GM21737 (cell line): ENCODE measurements around the gene XPNPEP3.
"Not testable (repeated sequence)": the region's sequence is repeated elsewhere in the genome, so short reads cannot be mapped to it uniquely, and the experiment has no call there.

Experiments used
- ATAC-seq: cut with Tn5 transposase; IDR thresholded peaks from one replicate; pipeline ENCODE4 v1.9.1; 2021; ENCODE audit warnings: mild to moderate bottlenecking, moderate library complexity; ENCODE audit not compliant: unreplicated experiment

The XPNPEP3 gene

DNA sequence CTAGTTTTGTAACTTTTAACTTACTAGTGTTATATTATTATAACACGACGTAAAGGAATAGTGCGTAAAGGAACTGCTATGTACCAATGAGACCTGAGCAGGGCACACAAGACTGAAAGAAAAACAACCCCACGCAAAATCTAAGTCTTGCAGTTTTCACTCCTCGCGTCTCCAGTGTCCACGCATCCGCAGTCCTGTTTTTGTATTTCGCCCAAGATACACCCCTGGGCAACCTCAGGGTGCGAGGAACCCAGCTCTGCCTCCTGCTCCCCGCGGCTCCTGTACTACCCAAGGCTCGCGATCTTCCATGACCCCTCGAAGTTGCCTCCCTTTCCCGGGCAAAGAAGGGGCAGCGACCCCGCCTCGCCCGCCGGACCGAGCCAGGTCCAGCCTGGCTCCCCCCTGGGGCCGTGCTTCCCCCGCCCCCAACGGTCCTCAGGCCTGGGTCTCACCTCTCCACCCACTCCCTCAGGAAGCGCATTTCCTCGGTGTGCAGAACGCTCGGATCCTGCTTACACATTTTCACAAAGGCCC is 902 bp upstream of the XPNPEP3 start:
- ATAC-seq, result peak; percentile 22

DNA sequence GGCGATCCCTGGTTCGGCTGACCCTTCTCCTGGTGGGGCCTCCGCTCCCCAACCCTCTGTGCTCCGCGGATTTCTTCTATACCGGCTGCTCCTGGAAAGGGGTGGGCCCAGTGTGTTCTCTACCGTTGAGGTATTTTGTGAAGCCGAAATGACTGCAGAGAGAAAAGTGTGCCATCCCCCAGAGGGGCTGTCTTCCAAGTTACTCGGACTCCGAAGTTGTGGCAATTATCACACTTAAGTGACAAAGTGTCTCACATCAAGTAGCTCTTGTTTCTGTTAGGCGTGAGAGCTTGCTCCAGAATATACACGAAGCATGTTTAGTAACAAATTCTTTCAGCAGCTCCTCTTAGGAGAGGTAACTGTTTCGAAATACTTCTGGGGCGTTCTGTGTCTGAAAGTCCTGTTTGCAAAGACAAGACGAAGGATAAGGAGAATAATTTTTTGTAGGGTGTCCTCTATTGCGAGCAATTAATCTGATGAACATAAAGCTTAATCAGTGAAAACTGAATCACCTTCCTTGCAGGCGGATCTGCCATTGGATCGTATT is 434 bp downstream of the XPNPEP3 start:
- no peak for ATAC-seq

DNA sequence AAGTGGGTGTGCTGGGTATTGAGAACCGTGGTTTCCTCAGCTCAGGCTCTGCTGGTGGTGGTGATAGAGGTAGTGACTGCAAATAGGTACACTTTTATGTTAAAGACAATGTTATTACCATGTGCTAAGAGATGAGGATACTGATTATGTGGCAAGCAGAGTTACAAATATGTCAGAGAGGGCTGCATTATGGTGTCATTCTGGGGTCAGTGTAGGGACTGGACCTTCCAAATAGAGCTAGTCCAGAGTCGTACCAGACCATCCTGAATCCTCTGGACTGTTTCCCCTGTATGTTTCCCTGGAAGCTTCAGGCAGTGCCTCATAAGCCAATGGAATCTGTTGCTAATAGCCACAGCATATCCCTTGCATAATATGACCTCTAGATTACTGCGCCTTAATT is 5.1 kb downstream of the XPNPEP3 start, which contains the start of gene DNAJB7:
Gene DNAJB7, minus strand, starts transcription at position 101 of the 400 bp plus-strand sequence. CDS start 119 bp downstream, outside the sequence.
- no peak for ATAC-seq

DNA sequence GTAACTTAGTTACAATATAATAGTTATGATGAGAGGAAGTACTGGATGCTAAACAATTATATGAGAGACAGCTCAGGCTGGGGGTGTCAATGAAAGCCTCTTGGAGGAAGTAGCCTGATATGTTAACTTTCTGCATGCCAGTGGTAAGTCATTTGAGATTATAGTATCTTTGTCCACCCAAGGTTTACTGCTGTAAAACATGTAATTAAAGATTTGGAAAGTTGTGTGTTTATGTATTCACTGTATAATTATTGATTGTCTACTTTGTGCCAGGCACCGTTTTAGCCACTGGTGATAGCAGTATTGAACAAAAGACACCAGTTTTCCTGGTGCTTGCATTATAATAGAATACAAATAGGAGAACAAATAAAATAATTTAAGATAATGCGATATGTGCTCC is 5.6 kb downstream of the XPNPEP3 start:
- ATAC-seq, result no peak

DNA sequence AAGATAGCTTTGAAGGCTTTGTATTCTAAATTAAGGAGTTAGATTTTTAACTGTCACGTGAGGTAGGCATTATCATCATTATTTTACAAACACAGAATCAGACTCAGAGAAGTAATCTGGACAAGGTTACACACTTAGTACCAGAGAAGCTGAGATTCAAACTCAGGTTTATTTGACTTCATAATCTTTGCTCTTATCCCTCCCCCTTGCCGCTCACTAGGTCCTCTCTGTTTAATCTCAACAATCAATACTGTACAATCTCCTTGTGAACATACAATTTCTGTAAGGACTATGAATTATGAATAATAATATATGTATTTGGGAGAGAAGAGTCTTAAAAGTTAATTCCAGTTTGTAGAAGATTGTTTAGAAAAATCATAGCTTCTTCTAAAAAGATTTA is 10.2 kb downstream of the XPNPEP3 start:
- ATAC-seq, result no peak

DNA sequence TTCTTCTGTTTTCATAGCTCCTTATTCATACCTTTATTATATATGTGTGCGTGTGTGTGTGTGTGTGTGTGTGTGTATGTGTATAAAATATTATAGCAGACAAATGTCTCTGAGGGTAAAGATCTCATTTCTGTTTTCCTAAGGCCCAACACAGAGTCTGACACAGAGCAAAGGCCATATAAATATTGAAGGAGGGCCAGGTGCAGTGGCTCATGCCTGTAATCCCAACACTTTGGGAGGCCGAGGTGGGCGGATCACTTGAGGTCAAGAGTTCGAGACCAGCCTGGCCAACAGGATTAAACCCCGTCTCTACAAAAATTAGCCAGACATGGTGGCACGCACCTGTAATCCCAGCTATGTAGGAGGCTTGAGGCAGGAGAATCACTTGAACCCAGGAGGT is 11.4 kb downstream of the XPNPEP3 start:
- ATAC-seq, result not testable (repeated sequence)

DNA sequence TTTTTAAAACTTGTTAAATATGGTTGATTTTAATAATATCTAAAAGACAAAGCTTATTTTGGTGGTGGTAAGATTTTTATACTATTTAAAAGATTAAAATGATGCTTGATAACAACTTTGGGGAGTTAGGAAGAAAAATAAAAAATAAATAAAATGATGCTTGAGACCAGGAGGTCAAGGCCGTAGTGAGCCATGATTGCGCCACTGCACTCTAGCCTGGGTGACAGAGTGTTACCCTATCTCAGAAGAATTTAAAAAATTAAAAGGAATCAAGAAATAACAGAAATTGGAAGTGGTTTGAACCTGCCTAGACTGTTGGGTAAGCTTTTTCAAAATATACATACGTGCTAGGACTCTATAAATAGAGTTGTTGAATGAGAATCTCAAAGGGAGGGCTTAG is 17.1 kb downstream of the XPNPEP3 start:
- ATAC-seq, result no peak

DNA sequence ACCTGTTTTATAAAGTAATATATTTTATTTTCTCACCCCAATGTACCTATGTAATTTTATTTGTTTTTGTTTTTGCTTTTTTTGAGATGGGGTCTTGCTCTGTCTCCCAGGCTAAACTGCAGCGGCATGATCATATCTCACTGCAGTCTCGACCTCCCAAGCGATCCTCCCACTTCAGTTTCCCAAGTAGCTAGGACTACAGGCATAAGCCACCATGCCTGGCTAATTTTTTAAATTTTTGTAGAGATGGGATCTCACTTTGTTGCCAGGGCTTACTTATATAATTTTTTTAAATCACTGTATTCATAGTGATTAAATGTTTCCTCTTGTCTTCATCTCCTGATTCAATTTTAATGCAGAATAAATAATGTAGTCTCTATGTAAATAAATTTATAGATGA is 18.2 kb downstream of the XPNPEP3 start:
- no peak for ATAC-seq

DNA sequence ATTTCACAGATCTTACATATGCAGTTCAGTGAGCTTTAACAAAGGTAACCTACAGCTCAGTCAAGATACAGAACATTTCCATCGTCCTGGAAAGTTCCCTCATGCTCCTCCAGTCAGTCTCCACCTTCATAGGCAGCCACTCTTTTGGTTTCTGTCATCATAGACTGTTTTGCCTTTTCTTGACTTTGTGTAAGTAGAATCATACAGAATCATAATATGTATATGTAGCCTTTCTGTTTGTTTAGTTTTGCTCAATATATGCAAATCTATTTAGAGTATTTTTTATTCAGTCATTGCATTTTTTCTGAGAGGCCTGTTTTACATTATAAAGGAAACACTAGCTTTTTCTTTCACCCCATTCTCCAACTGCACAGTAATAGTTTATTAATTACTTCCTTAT is 20.0 kb downstream of the XPNPEP3 start:
- ATAC-seq, result no peak

DNA sequence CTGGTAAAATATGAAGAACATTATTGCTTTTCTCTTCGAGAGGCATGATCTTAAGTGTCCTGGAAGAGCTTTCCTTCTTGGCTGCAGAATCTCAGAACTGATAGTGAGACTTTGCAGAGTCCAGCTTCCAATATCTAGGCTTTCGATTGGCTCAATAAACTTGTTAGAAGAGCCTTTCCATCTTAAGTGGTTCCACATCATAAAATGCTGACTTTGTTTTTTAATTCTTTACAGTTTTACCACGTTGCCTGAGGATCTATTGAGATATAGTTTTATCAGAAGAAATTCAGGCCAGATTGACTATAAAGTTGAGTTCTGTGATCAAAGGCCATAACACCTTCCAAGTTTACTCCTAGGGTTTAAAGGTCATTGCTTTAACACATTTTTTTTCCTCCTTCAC is 20.5 kb downstream of the XPNPEP3 start:
- no peak for ATAC-seq

DNA sequence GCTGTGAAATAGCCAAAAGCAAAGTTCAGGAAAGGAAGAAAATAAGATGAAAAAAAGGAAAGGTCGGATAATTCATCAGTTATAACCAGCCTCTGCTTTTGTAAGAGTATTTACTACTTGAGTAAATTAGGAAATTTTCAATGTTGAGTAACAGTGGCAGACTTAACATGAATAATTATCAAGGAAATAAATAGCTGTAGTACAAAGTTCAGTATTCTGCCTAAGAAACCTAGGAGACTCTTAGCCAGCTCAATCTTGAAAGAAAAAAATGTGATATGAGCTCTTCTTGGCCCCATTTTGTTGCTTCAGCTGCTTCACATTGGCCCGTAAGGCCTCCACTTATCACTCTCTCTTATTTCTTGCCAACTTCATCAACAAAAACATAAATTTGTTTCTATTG is 22.0 kb downstream of the XPNPEP3 start:
- no peak for ATAC-seq

DNA sequence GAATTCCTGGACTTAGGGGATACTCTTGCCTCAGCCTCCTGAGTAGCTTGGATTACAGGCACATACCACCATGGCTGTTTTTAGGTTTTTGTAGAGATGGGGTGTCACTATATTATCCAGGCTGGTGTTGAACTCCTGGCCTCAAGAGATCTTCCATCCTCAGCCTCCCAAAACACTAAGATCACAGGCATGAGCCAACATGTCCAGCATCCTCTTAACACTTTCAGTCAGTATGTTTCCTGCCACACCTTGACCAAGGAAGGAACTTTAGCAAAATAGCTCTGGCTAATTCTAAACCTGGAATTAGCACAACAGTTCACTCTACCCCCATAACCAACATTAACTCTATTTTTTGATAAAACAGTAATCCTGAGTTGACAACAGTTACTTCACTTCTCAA is 32.2 kb downstream of the XPNPEP3 start:
- ATAC-seq, result no peak

DNA sequence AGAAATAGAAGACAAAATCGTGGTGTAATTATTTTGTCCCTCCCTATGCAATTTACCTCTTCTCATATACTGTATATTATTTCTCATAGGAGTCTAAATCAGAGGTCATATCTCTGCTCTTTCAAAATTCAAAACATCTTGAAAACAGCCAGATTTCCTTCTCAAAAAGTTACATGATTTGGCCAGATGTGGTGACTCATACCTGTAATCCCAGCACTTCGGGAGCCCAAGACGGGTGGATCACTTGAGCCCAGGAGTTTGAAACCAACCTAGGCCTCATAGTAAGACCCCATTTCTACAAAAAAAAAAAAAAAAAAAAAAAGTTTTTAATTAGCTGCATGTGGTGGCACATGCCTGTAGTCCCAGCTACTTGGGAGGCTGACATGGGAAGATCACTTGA is 33.9 kb downstream of the XPNPEP3 start:
- ATAC-seq, result no peak

DNA sequence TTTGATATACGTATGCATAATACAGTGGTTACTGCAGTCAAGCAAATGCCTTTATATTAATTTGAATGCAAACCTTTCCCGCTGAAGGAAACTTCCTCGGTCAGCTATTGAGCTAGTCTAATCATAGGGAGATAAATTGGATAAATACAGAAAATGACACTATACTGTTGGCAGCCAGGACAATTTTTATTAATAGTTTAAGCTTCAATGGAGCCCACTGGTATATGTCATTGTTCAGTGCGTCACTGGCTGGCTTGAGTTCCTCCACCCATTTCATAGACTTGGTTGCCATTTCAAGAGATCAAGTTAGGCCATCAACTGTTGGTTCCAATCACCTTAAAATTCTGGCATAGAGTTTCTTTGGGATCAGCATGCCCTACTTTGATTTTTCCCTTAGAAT is 37.5 kb downstream of the XPNPEP3 start:
- ATAC-seq, result no peak

DNA sequence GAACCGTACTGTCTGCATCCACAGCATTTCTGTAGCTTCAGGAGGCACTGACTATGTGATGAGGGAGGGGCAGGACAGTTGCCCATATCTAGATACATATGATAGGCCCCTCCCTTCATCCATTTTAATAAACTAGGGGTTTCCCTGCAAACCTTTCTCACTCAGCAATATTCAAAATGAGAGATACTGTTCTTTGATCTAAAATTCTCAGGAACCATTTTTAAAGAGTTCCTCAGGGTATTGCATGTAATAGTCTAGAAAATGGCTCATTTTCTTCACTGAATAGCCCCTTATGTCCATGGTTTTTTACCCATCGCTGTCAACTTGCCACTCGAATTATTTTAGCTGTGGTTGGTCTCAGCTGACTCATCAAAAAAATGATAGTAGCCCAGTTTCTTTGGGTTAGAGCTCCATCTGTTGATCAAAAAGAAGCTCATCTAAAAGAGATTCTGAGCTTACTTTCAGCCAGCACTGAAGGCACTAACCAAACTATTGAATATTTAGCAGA is 42.0 kb downstream of the XPNPEP3 start:
- ATAC-seq, result no peak

DNA sequence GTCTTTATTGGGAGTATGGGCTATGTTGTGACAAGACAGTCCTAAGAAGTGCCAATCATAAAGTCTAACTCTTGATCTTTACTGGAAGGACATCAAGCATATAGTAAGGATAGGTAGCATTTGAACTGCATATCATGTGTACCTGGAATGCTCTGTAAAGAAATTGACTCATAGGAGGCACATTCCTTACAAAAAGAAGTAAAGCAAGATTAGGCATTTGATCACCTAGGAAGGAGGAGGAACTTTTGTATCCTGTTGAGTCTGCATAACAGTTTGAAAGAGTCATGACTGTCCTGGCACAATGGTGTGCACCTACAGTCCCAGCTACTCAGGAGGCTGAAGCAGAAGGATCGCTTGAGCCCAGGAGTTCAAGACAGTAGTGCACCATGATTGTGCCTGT is 47.2 kb downstream of the XPNPEP3 start:
- no peak for ATAC-seq

DNA sequence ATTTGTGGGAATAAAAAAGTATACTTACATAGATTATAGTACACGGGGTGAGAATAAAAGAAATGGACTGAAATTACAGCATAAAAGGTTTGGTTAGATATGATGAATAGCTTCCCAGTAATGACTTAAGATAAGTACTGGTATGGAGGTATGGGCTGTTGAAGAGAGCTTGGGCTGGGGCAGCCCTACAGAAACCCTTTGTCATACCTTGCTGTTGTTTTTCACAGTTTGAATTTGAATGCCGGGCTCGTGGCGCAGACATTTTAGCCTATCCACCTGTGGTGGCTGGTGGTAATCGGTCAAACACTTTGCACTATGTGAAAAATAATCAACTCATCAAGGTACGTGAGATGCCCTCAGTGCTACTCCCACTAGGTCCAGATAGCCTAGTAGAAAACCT is 51.9 kb downstream of the XPNPEP3 start:
- no peak for ATAC-seq

DNA sequence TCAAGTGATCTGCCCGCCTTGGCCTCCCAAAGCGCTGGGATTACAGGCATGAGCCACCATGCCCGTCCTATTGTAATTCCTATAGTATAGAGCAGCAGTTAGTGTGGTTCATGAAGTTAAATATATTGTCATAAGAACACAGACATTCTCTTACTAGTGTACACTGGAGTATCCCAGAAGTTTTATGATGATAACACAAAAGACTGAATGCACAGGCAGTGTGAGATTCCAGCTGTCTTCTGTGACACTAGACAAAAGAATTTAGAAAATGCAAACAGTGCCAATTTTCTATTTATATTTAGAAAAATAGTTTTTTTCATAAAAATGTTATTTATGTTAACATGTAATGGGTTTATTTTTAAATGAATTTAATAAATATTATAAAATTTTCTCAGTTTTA is 54.8 kb downstream of the XPNPEP3 start:
- ATAC-seq, result no peak

DNA sequence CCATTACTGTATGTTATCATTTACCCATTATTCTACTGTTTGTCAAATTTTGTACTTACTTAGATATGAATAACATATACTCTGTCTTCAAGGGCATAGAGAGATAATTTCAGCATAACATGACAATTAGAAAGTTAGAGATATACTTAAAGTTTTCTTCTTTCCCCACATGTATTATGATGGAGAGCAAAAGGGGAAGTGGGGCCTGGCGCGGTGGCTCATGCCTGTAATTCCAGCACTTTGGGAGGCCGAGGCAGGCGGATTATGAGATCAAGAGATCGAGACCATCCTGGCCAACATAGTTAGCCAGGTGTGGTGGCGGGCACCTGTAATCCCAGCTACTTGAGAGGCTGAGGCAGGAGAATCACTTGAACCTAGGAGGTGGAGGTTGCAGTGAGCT is 56.0 kb downstream of the XPNPEP3 start:
- ATAC-seq, result not testable (repeated sequence)

DNA sequence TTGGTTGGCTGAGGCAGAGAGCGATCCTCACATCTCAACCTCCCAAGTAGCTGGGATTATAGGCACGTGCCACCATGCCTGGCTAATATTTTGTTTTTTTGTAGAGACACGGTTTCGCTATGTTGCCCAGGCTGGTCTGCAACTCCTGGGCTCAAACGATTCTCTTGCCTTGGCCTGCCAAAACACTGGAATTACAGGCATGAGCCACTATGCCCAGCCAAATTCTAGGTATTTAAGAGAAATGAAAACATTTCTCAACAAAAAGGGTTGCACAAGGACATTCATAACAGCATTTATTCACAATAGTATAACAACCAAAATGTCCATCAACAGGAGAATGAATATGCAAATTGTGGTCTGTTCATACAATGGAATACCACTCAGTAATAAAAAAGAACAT is 62.5 kb downstream of the XPNPEP3 start:
- ATAC-seq, result no peak

DNA sequence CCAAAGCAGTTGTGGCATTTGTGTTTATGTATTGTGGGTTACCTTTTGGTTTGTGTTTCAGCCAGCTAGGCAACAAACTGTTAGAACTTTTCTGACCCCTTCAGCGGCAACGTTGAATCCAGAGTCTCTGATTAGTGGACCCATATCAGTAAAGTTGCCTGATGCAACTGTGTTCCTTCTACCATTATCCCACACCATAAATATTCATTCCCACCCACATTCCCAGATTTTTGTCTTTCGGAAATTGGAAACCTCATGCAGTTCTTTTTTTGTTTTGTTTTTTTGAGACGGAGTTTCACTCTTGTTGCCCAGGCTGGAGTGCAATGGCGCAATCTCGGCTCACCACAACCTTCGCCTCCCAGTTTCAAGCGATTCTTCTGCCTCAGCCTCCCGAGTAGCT is 63.6 kb downstream of the XPNPEP3 start:
- no peak for ATAC-seq

DNA sequence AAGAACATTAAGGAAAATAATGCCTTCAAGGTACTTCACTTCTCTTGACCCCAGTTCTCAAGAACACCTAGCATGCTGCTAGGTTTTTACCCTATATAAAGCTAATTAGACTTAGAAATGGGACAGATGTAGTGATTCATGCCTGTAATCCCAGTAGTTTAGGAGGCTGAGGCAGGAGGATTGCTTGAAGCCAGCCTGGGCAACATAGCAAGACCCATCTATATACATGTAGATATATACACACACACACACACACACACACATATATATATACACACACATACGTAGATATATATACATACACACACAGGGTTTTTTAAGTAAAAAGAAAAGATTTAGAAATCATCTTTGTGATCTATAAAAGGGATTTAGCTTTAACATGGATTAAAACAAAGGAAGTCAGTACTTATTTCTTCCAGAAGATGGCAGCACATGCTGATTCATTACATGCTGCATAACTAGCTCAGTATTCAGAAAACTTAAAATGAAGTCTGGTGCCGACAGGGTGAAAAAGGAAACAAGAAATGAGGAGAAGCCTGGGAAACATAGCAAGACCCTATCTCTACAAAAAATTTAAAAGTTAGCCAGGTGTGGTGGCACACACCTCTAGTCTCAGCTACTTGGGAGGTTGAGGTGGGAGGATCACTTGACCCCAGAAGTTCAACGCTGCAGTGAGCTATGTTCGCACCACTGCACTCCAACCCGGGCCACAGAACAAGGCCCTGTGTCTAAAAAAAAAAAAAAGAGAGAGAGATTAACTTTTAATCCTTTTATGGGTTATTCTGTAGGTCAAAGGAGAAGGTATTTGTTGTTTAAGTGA is 65.7 kb downstream of the XPNPEP3 start:
- no peak for ATAC-seq
